ENCODE results near the gene BNIP3.

DNA sequence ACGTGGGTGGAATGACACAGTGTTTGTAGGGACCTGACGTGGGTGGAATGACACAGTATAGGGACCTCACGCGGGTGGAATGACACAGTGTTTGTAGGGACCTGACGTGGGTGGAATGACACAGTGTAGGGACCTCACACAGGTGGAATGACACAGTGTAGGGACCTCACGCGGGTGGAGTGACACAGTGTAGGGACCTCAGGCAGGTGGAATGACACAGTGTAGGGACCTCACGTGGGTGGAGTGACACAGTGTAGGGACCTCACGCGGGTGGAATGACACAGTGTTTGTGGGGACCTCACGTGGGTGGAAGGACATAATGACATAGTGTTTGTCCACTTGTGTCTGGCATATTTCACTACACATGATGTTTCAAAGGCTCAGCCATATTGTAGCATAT lies 61.6 kb downstream of the BNIP3 start:
- TF ChIP-seq, protein P1, sequence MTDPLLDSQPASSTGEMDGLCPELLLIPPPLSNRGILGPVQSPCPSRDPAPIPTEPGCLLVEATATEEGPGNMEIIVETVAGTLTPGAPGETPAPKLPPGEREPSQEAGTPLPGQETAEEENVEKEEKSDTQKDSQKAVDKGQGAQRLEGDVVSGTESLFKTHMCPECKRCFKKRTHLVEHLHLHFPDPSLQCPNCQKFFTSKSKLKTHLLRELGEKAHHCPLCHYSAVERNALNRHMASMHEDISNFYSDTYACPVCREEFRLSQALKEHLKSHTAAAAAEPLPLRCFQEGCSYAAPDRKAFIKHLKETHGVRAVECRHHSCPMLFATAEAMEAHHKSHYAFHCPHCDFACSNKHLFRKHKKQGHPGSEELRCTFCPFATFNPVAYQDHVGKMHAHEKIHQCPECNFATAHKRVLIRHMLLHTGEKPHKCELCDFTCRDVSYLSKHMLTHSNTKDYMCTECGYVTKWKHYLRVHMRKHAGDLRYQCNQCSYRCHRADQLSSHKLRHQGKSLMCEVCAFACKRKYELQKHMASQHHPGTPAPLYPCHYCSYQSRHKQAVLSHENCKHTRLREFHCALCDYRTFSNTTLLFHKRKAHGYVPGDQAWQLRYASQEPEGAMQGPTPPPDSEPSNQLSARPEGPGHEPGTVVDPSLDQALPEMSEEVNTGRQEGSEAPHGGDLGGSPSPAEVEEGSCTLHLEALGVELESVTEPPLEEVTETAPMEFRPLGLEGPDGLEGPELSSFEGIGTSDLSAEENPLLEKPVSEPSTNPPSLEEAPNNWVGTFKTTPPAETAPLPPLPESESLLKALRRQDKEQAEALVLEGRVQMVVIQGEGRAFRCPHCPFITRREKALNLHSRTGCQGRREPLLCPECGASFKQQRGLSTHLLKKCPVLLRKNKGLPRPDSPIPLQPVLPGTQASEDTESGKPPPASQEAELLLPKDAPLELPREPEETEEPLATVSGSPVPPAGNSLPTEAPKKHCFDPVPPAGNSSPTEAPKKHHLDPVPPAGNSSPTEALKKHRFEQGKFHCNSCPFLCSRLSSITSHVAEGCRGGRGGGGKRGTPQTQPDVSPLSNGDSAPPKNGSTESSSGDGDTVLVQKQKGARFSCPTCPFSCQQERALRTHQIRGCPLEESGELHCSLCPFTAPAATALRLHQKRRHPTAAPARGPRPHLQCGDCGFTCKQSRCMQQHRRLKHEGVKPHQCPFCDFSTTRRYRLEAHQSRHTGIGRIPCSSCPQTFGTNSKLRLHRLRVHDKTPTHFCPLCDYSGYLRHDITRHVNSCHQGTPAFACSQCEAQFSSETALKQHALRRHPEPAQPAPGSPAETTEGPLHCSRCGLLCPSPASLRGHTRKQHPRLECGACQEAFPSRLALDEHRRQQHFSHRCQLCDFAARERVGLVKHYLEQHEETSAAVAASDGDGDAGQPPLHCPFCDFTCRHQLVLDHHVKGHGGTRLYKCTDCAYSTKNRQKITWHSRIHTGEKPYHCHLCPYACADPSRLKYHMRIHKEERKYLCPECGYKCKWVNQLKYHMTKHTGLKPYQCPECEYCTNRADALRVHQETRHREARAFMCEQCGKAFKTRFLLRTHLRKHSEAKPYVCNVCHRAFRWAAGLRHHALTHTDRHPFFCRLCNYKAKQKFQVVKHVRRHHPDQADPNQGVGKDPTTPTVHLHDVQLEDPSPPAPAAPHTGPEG (CRISPR knock-in tag; IDR thresholded peaks at IDR 0.05): no peak
- TF ChIP-seq SRSF4 (IDR thresholded peaks at IDR 0.05; ENCODE audit: low read depth, low read length, poor library complexity, severe bottlenecking): no peak
- TF ChIP-seq BRD4 (CRISPR knock-in tag; IDR thresholded peaks at IDR 0.05): no peak

Data from HepG2 (cell line).